Measurements from ENCODE around the gene CHRNA10. TPM values are rescaled to one million over a fixed set of nuclear protein-coding genes. Genes with fewer than 3 reads are reported as not detected.

CHRNA10 gene
- total and polyA plus RNA-seq, 10 of the 15 experiments (the other 5 are each of a cell fraction or from before 2014, with no cell fraction given) = 0.14 to 1.5 (median 0.57) TPM

DNA sequence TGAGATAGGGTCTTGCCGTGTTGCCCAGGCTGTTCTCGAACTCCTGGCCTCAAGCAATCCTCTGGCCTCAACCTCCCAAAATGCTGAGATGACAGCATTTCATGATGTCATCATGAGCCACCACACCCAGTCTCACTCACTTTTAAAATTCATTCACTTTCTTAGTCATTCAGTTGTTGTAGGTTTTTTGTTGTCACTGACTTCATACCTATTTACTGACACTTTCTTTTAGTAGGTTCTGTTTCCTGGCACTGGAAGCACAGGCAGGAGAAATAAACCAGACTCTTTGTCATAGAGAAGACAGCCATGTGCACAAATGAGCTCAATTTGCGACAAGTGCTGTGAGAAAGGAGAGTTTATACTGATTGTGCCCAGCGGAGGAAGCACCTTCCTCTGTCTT, 39.9 kb downstream of the CHRNA10 start (continued):
- TF ChIP-seq SIN3A (IDR thresholded peaks at IDR 0.05; ENCODE audit: low read depth, low read length) = no peak
- TF ChIP-seq, protein P1, sequence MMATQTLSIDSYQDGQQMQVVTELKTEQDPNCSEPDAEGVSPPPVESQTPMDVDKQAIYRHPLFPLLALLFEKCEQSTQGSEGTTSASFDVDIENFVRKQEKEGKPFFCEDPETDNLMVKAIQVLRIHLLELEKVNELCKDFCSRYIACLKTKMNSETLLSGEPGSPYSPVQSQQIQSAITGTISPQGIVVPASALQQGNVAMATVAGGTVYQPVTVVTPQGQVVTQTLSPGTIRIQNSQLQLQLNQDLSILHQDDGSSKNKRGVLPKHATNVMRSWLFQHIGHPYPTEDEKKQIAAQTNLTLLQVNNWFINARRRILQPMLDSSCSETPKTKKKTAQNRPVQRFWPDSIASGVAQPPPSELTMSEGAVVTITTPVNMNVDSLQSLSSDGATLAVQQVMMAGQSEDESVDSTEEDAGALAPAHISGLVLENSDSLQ (IDR thresholded peaks at IDR 0.05) = no peak
- no peak for TF ChIP-seq NR2C2 (IDR thresholded peaks at IDR 0.05; ENCODE audit: borderline replicate concordance, control insufficient read depth, insufficient read length, low read depth)
- TF ChIP-seq, protein P2, sequence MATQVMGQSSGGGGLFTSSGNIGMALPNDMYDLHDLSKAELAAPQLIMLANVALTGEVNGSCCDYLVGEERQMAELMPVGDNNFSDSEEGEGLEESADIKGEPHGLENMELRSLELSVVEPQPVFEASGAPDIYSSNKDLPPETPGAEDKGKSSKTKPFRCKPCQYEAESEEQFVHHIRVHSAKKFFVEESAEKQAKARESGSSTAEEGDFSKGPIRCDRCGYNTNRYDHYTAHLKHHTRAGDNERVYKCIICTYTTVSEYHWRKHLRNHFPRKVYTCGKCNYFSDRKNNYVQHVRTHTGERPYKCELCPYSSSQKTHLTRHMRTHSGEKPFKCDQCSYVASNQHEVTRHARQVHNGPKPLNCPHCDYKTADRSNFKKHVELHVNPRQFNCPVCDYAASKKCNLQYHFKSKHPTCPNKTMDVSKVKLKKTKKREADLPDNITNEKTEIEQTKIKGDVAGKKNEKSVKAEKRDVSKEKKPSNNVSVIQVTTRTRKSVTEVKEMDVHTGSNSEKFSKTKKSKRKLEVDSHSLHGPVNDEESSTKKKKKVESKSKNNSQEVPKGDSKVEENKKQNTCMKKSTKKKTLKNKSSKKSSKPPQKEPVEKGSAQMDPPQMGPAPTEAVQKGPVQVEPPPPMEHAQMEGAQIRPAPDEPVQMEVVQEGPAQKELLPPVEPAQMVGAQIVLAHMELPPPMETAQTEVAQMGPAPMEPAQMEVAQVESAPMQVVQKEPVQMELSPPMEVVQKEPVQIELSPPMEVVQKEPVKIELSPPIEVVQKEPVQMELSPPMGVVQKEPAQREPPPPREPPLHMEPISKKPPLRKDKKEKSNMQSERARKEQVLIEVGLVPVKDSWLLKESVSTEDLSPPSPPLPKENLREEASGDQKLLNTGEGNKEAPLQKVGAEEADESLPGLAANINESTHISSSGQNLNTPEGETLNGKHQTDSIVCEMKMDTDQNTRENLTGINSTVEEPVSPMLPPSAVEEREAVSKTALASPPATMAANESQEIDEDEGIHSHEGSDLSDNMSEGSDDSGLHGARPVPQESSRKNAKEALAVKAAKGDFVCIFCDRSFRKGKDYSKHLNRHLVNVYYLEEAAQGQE (IDR thresholded peaks at IDR 0.05; ENCODE audit: low read depth, low read length) = no peak

DNA sequence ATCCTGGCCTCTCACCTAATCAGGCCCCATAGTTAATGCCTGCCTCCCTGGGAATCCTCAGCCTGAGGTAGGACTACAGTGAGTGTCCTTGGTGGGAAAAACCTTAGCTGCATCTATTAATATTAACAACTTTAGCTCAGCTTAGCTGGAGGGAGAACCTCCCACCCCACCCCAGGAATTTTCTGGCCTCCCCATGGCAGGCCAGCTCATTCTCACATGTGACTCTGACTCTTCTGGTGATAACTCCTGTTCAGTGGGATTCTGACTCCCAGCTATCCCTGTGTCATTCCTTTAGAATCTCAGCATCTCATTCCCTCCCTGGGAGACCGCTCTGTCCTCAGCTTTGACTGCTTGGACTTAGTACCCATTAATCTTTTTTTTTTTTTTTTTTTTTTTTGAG, 43.9 kb downstream of the CHRNA10 start:
- CTCF ChIA-PET = no interaction called here
- no peaks in the 10 kb centered on the region for H4K20me1 ChIP-seq (ENCODE audit: control insufficient read depth, insufficient read depth)
- intact Hi-C loops (cut with micrococcal nuclease; ENCODE audit: unreplicated experiment) = no loop called here
- RAD21 ChIA-PET (ENCODE audit: unreplicated experiment) = no interaction called here
- H3K4me2 ChIP-seq (ENCODE audit: control insufficient read depth, insufficient read depth) = no peak overlapping the region
- WGBS (ENCODE audit: insufficient coverage, insufficient replicate concordance, low lambda C conversion rate, missing lambda C conversion rate) = 10% methylated on average over 1 of the region's 1 CpG
- no peaks in the 10 kb centered on the region for H3K27me3 ChIP-seq (replicated peaks in 1 of 2; ENCODE audit: control insufficient read depth in 2 of 2, insufficient read depth in 2 of 2, low read length in 1 of 2)
- no peak overlapping the region for H2AFZ ChIP-seq (ENCODE audit: control insufficient read depth, low read depth, low read length)
- POLR2A ChIA-PET = no interaction called here
- SMC1A ChIA-PET (ENCODE audit: uncharacterized antibody, unreplicated experiment) = no interaction called here
- H3K9ac ChIP-seq (ENCODE audit: control insufficient read depth, insufficient read depth, low read length) = no peak overlapping the region
- no peak overlapping the region for H3K27ac ChIP-seq (ENCODE audit: control insufficient read depth, insufficient read depth)
- FAIRE-seq (no peak), ATAC-seq (no peak), DNase-seq (ENCODE audit: low read depth, low spot score) (no peak)
- no peak overlapping the region for H3K4me3 ChIP-seq
- no peaks in the 10 kb centered on the region for H3K36me3 ChIP-seq (ENCODE audit: control insufficient read depth in 2 of 2, insufficient read depth in 2 of 2, low read length in 1 of 2)
- H3K9me3 ChIP-seq (replicated peaks; ENCODE audit: control insufficient read depth, insufficient read depth, low read length) = no peaks in the 10 kb centered on the region
- no peaks in the 10 kb centered on the region for H3K4me1 ChIP-seq (ENCODE audit: control insufficient read depth, insufficient read depth, low read length)
- no peaks in the 10 kb centered on the region for H3K79me2 ChIP-seq (ENCODE audit: control insufficient read depth, insufficient read depth, low read length)
- BruUV-seq (replicated peaks) = no TSS peak
- in situ Hi-C loops (cut with MboI) = no loop called here
- TF ChIP-seq NFYA (IDR thresholded peaks at IDR 0.05; ENCODE audit: borderline replicate concordance, low read depth, low read length) = no peak
- no peak for TF ChIP-seq ZZZ3 (IDR thresholded peaks at IDR 0.05; ENCODE audit: control insufficient read depth, insufficient read length, low read depth)
- no peak for TF ChIP-seq CREB1 (IDR thresholded peaks at IDR 0.05; ENCODE audit: low read depth)
- TF ChIP-seq SMAD5 (IDR thresholded peaks at IDR 0.05; ENCODE audit: low read depth) = no peak

All from GM12878 (cell line).